ENCODE results near the gene IQCN.
"Not testable (repeated sequence)": the region's sequence is repeated elsewhere in the genome, so short reads cannot be mapped to it uniquely, and the experiment has no call there.

Gene IQCN

GRCh38 chr19:18216789-18217188 is 57.5 kb downstream of the IQCN start:
- no peak for DNase-seq (ENCODE audit: low spot score)

GRCh38 chr19:18214779-18215433 is 59.3 kb downstream of the IQCN start:
- DNase-seq (ENCODE audit: low spot score): no peak

GRCh38 chr19:18211683-18212082 is 62.6 kb downstream of the IQCN start:
- DNase-seq (ENCODE audit: low spot score): no peak

- not testable (repeated sequence) for DNase-seq (ENCODE audit: low spot score)
Measured at GRCh38 chr19:18209912-18210311, 64.3 kb downstream of the IQCN start.

GRCh38 chr19:18208098-18208951 is 65.9 kb downstream of the IQCN start:
- peak; percentile 30 for DNase-seq (ENCODE audit: low spot score)

All from cerebellar cortex (tissue), 1 donor.